ENCODE measurements around the gene TAF4.

Gene TAF4

GRCh38 chr20:62025832-62026563 lies 39.7 kb downstream of the TAF4 start:
- DNase-seq (ENCODE audit: extremely low spot score), result peak; percentile 42
- no peak for TF ChIP-seq SUZ12 (IDR thresholded peaks at IDR 0.05)
- TF ChIP-seq TARDBP (IDR thresholded peaks at IDR 0.05), result no peak
- no peak for TF ChIP-seq BHLHE40 (IDR thresholded peaks at IDR 0.05; ENCODE audit: borderline replicate concordance)
- TF ChIP-seq CTBP1 (IDR thresholded peaks at IDR 0.05; ENCODE audit: borderline replicate concordance), result no peak
- TF ChIP-seq NFRKB (IDR thresholded peaks at IDR 0.05), result no peak
- POLR2A ChIA-PET, result no interaction called here
- CTCF ChIA-PET, result interaction anchor here (0.7 to 1.6 kb wide), 4 partner anchors 13 to 130 kb away, joined by 3 to 4 read pairs (median 4); no protein-coding TSS in a partner anchor

GRCh38 chr20:62025394-62025793 lies 40.3 kb downstream of the TAF4 start:
- POLR2A ChIA-PET, result no interaction called here
- DNase-seq (ENCODE audit: extremely low spot score), result no peak
- TF ChIP-seq PKNOX1 (IDR thresholded peaks at IDR 0.05), result no peak
- no peak for TF ChIP-seq SUZ12 (IDR thresholded peaks at IDR 0.05)
- TF ChIP-seq ELF4 (IDR thresholded peaks at IDR 0.05), result no peak
- no peak for TF ChIP-seq NFRKB (IDR thresholded peaks at IDR 0.05)
- no peak for TF ChIP-seq FOXA1 (IDR thresholded peaks at IDR 0.05)
- no peak for TF ChIP-seq ZNF384 (IDR thresholded peaks at IDR 0.05)
- TF ChIP-seq TARDBP (IDR thresholded peaks at IDR 0.05), result no peak
- TF ChIP-seq BHLHE40 (IDR thresholded peaks at IDR 0.05; ENCODE audit: borderline replicate concordance), result no peak
- no peak for TF ChIP-seq LEF1 (IDR thresholded peaks at IDR 0.05; ENCODE audit: borderline replicate concordance)
- no peak for TF ChIP-seq FOXM1 (IDR thresholded peaks at IDR 0.05; ENCODE audit: borderline replicate concordance)
- no peak for TF ChIP-seq ARNT (IDR thresholded peaks at IDR 0.05)
- TF ChIP-seq L3MBTL2 (conservative IDR thresholded peaks at IDR 0.05), result no peak
- TF ChIP-seq CTBP1 (IDR thresholded peaks at IDR 0.05; ENCODE audit: borderline replicate concordance), result no peak
- TF ChIP-seq HDGF (IDR thresholded peaks at IDR 0.05; ENCODE audit: borderline replicate concordance), result no peak
- TF ChIP-seq SP1 (IDR thresholded peaks at IDR 0.05), result no peak
- CTCF ChIA-PET, result no interaction called here

GRCh38 chr20:62023935-62024334 lies 41.7 kb downstream of the TAF4 start:
- POLR2A ChIA-PET, result no interaction called here
- TF ChIP-seq BHLHE40 (IDR thresholded peaks at IDR 0.05; ENCODE audit: borderline replicate concordance) (no peak), ELF4 (IDR thresholded peaks at IDR 0.05) (no peak), SUZ12 (IDR thresholded peaks at IDR 0.05) (no peak), NFRKB (IDR thresholded peaks at IDR 0.05) (no peak), HDGF (IDR thresholded peaks at IDR 0.05; ENCODE audit: borderline replicate concordance) (no peak), LEF1 (IDR thresholded peaks at IDR 0.05; ENCODE audit: borderline replicate concordance) (no peak), TARDBP (IDR thresholded peaks at IDR 0.05) (no peak), L3MBTL2 (conservative IDR thresholded peaks at IDR 0.05) (no peak), SP1 (IDR thresholded peaks at IDR 0.05) (no peak), ZNF384 (IDR thresholded peaks at IDR 0.05) (no peak), ARNT (IDR thresholded peaks at IDR 0.05) (no peak), FOXM1 (IDR thresholded peaks at IDR 0.05; ENCODE audit: borderline replicate concordance) (no peak), PKNOX1 (IDR thresholded peaks at IDR 0.05) (no peak), CTBP1 (IDR thresholded peaks at IDR 0.05; ENCODE audit: borderline replicate concordance) (no peak), FOXA1 (IDR thresholded peaks at IDR 0.05) (no peak), FOXK2 (IDR thresholded peaks at IDR 0.05) (no peak)
- CTCF ChIA-PET, result no interaction called here

GRCh38 chr20:62022575-62023139 lies 43.0 kb downstream of the TAF4 start:
- no peak for DNase-seq (ENCODE audit: extremely low spot score)
- ChIA-PET POLR2A (no interaction called here), CTCF (no interaction called here)
- no peak for TF ChIP-seq HDGF (IDR thresholded peaks at IDR 0.05; ENCODE audit: borderline replicate concordance)
- no peak for TF ChIP-seq LEF1 (IDR thresholded peaks at IDR 0.05; ENCODE audit: borderline replicate concordance)
- no peak for TF ChIP-seq SP1 (IDR thresholded peaks at IDR 0.05)
- no peak for TF ChIP-seq TARDBP (IDR thresholded peaks at IDR 0.05)
- no peak for TF ChIP-seq BHLHE40 (IDR thresholded peaks at IDR 0.05; ENCODE audit: borderline replicate concordance)
- TF ChIP-seq L3MBTL2 (conservative IDR thresholded peaks at IDR 0.05), result no peak
- no peak for TF ChIP-seq FOXA1 (IDR thresholded peaks at IDR 0.05)
- TF ChIP-seq FOXM1 (IDR thresholded peaks at IDR 0.05; ENCODE audit: borderline replicate concordance), result no peak
- no peak for TF ChIP-seq ZNF384 (IDR thresholded peaks at IDR 0.05)
- no peak for TF ChIP-seq ARNT (IDR thresholded peaks at IDR 0.05)
- TF ChIP-seq FOXK2 (IDR thresholded peaks at IDR 0.05), result no peak
- TF ChIP-seq PKNOX1 (IDR thresholded peaks at IDR 0.05), result no peak

More at GRCh38 chr20:62023935-62024334, 41.7 kb downstream of the TAF4 start:
- DNase-seq (ENCODE audit: extremely low spot score), result no peak

GRCh38 chr20:62021793-62022385 lies 43.8 kb downstream of the TAF4 start:
- no peak for DNase-seq (ENCODE audit: extremely low spot score)
- TF ChIP-seq L3MBTL2 (conservative IDR thresholded peaks at IDR 0.05) (no peak), HDGF (IDR thresholded peaks at IDR 0.05; ENCODE audit: borderline replicate concordance) (no peak), SUZ12 (IDR thresholded peaks at IDR 0.05) (no peak), FOXK2 (IDR thresholded peaks at IDR 0.05) (no peak), PKNOX1 (IDR thresholded peaks at IDR 0.05) (no peak), LEF1 (IDR thresholded peaks at IDR 0.05; ENCODE audit: borderline replicate concordance) (no peak), ZNF384 (IDR thresholded peaks at IDR 0.05) (no peak), BHLHE40 (IDR thresholded peaks at IDR 0.05; ENCODE audit: borderline replicate concordance) (no peak), ELF4 (IDR thresholded peaks at IDR 0.05) (no peak), ARNT (IDR thresholded peaks at IDR 0.05) (no peak), TARDBP (IDR thresholded peaks at IDR 0.05) (no peak), FOXA1 (IDR thresholded peaks at IDR 0.05) (no peak)
- POLR2A ChIA-PET, result no interaction called here
- CTCF ChIA-PET, result interaction anchor here (1.3 kb wide), 1 partner anchor 11 kb away, joined by 3 read pairs; no protein-coding TSS in a partner anchor

Measured in HEK293T (cell line).